ENCODE data around the gene SLC39A8. TPM values are rescaled to one million over a fixed set of nuclear protein-coding genes. Genes with fewer than 3 reads are reported as not detected.

The SLC39A8 gene
- total RNA-seq, 1 experiment from 2014 or later, result 18.2 TPM

- DNase-seq (ENCODE audit: low read depth), result no peak
Measured at GRCh38 chr4:102234243-102234838, 110.9 kb downstream of the SLC39A8 start.

GRCh38 chr4:102230194-102230593, 115.1 kb downstream of the SLC39A8 start:
- DNase-seq (ENCODE audit: low read depth), result no peak

GRCh38 chr4:102227388-102227787, 117.9 kb downstream of the SLC39A8 start:
- no peak for DNase-seq (ENCODE audit: low read depth)

DNA sequence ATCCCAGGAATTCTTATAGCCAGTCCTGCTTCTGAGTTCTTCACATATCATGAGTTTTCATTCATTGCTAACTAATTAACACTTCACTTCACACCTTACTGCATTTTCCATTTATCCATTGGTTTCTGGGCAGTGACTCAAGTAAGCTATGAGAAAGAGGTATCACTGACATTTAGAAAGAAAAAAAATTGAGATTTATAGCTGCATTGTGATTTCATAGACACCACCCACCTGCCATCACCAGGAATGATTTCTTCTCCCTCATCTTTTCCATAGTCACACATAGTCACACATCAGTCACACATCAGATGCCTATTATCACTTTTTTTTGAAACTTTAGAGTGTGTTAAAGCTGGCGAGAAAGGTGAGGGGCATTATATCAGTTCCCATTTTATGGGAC, 121.8 kb downstream of the SLC39A8 start:
- no peak for DNase-seq (ENCODE audit: low read depth)

GRCh38 chr4:102222838-102223409, 122.4 kb downstream of the SLC39A8 start:
- DNase-seq (ENCODE audit: low read depth), result no peak

GRCh38 chr4:102219129-102219528, 126.2 kb downstream of the SLC39A8 start:
- DNase-seq (ENCODE audit: low read depth), result no peak

DNA sequence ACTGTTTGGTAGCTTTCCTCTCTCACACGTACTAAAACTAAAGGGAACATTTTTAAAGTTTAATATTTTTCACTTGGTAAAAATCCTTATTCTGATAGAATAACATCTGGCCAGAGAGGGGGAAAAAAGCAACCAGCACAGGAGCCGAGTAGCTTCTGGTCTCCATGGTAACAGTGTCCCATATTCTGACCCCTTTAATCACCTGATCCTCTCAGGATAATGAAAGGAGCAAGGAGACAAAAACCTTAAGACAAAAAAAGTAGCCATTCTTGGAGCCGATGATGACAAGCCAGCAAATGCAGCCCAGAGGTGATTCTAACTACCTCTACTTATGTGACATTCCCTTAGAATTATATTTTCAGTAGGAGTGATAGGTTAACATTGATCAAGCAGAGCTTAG, 126.6 kb downstream of the SLC39A8 start:
- no peak for DNase-seq (ENCODE audit: low read depth)

- peak; percentile 5 for DNase-seq (ENCODE audit: low read depth)
Measured at GRCh38 chr4:102217775-102218355, 127.4 kb downstream of the SLC39A8 start.

DNA sequence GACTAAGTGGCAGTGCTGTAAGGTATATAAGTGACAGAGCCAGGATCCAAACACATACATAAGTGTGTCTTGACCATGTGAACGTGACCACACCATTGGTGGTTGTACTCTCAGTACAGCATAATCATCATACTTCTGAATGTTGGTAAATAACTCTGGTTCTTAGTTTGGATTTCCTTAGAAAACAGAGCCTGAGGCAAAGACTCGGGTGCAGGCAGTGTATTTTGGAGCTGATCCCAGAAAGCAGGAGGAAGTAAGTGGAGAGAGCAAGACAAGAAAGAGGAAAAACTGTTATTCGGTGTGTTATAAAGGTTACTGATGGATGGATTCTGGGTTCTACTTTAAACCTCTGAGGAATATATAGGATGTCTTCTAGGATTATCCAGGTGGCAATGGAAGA, 127.9 kb downstream of the SLC39A8 start:
- DNase-seq (ENCODE audit: low read depth), result peak; percentile 49

DNA sequence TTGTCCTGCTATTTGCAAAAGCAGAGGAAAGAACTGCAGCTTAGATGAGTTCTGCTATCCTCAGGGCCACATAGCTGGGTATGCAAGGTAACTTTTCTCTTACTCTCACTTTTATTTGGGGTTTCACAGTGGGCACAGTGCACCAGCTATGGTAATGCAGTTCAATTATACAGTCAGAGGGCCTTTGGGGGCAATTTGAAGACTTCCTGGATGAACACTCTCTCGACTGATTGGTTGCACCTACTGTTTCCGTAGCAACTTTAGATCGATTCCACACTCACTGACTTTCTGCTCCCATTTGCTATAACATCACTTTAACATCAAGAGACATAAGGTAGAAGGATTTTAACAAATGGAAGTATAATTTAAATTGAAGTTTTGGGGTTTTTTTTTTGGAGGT, 128.6 kb downstream of the SLC39A8 start:
- DNase-seq (ENCODE audit: low read depth), result no peak

DNA sequence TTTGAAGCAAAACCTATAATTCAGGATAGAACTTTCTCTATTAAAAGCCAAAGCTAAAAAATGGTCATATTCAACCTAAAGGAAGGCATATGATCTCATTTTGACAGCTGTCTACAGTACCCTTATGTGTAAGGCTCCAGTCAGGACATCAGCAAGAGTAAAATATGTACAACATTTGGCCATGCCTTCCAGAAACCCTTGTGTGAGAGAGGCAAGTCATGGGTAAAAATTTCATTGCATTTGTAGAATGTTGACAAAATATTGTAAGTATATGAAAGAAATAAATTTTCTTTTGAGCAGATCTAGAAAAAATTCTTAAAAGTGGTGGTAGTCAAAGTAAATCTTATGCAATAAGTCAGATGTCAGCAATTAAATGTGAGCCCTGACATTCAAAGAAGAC, 132.3 kb downstream of the SLC39A8 start:
- no peak for DNase-seq (ENCODE audit: low read depth)

Other genes starting within 250 kb of the SLC39A8 start
- 13.7 and 22.3 TPM in 2 replicates for gene NFKB1, start 155.9 kb upstream of the SLC39A8 start, total RNA-seq (2014; rRNA removed; shearing (Covaris generic))

Measured in M059J (cell line).